Spinal cord (tissue), 10 donors: ENCODE measurements around the gene MSI2. TPM values are rescaled to one million over a fixed set of nuclear protein-coding genes. Genes with fewer than 3 reads are reported as not detected.

Experiments used
- DNase-seq, 6 donors: peaks; one replicate each; pipeline versions ENCODE4 v3.0.0 to v3.0.0-alpha.2; 2013 to 2015; ENCODE audit warnings: low spot score in 6 of 6, low read depth in 4 of 6
- H3K27ac ChIP-seq: one replicate; pipeline ENCODE4 v1.5.1; 2013; ENCODE audit warnings: low read depth, low read length, control low read depth
- H3K27me3 ChIP-seq: one replicate; pipeline ENCODE4 v1.6.1; 2013; ENCODE audit warnings: low read length; ENCODE audit not compliant: control insufficient read depth, insufficient read depth
- H3K36me3 ChIP-seq: one replicate; pipeline ENCODE4 v1.6.1; 2013; ENCODE audit warnings: low read length; ENCODE audit not compliant: control insufficient read depth, insufficient read depth
- H3K4me1 ChIP-seq: one replicate; pipeline ENCODE4 v1.6.1; 2013; ENCODE audit warnings: low read length; ENCODE audit not compliant: control insufficient read depth, insufficient read depth
- H3K4me3 ChIP-seq: one replicate; pipeline ENCODE4 v1.5.1; 2013; ENCODE audit warnings: low read depth, low read length, control low read depth
- H3K9me3 ChIP-seq: one replicate; pipeline ENCODE4 v1.6.1; 2013; ENCODE audit warnings: low read length; ENCODE audit not compliant: control insufficient read depth, insufficient read depth
- WGBS: methylation state at CpG from one replicate; pipeline ENCODE4 v1.1.5; 2013; ENCODE audit warnings: missing lambda C conversion rate; ENCODE audit not compliant: insufficient coverage; 5-methylcytosine and 5-hydroxymethylcytosine counted together
- polyA plus RNA-seq, 2 donors: library from polyadenylated mRNA; unstranded; fragments of 120-200 nt; gene quantifications; one replicate each; pipeline ENCODE4 v1.2.1, GENCODE V29; 2013; ENCODE audit not compliant: insufficient read length in 2 of 2
- total RNA-seq, 2 donors: library from RNA; depleted of rRNA in 1 of 2; stranded (reverse); fragments of 120-200 nt in 1 of 2; fragments of >200 nt in 1 of 2; gene quantifications; one replicate each; pipeline versions ENCODE4 v1.2.3 to v1.2.4, GENCODE V29; 2013 to 2014
- donor health status: healthy.

Gene MSI2
- total and polyA plus RNA-seq, 4 donors, result 92.8 to 167 (median 109) TPM

GRCh38 chr17:57415751-57416207 is 159.5 kb downstream of the MSI2 start:
- H3K4me1 ChIP-seq, result peaks cover 39% of the 10 kb centered on the region
- WGBS, result 27% methylated on average over 2 of the region's 3 CpGs

GRCh38 chr17:57416369-57416768 is 160.0 kb downstream of the MSI2 start:
- DNase-seq, result no peak
- 64% methylated on average over 3 of the region's 7 CpGs for WGBS
- Histone ChIP-seq H3K4me3 (no peak overlapping the region), H3K27ac (peak overlapping the region; percentile 80), H3K9me3 (no peaks in the 10 kb centered on the region), H3K4me1 (peaks cover 44% of the 10 kb centered on the region), H3K36me3 (peaks cover 8% of the 10 kb centered on the region), H3K27me3 (no peaks in the 10 kb centered on the region)

More at GRCh38 chr17:57415751-57416207, 159.5 kb downstream of the MSI2 start:
- DNase-seq, result peak in 4 of 6 donors; percentile 50 to 91 (median 67)
- H3K9me3 ChIP-seq, result no peaks in the 10 kb centered on the region
- H3K27ac ChIP-seq, result peak overlapping the region; percentile 80
- no peak overlapping the region for H3K4me3 ChIP-seq
- H3K36me3 ChIP-seq, result peaks cover 8% of the 10 kb centered on the region
- H3K27me3 ChIP-seq, result no peaks in the 10 kb centered on the region

DNA sequence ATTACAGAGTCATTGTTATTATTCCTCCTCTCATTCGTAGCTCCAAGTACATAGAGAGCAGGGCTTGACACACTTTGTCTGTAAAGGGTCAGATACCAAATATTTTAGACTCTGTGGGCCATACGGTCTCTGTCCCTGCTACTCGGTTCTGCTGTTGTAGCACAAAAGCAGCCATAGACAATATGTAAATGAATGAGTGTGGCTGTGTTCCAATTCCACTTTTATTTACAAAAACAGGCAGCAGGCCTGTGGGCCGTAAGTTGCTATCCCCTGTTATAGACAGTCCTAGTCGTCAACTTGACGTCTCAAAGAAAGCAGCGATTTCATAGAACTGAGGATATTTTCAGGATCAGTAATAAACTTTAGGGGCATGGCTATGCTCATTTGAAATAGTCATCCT is 161.6 kb downstream of the MSI2 start:
- peak in 2 of 6 donors; percentile 68 to 75 for DNase-seq
- Histone ChIP-seq H3K27me3 (no peaks in the 10 kb centered on the region), H3K4me1 (peaks cover 47% of the 10 kb centered on the region), H3K4me3 (no peak overlapping the region), H3K36me3 (peaks cover 8% of the 10 kb centered on the region), H3K27ac (no peak overlapping the region), H3K9me3 (no peaks in the 10 kb centered on the region)
- WGBS, result 57% methylated on average over 1 of the region's 7 CpGs

DNA sequence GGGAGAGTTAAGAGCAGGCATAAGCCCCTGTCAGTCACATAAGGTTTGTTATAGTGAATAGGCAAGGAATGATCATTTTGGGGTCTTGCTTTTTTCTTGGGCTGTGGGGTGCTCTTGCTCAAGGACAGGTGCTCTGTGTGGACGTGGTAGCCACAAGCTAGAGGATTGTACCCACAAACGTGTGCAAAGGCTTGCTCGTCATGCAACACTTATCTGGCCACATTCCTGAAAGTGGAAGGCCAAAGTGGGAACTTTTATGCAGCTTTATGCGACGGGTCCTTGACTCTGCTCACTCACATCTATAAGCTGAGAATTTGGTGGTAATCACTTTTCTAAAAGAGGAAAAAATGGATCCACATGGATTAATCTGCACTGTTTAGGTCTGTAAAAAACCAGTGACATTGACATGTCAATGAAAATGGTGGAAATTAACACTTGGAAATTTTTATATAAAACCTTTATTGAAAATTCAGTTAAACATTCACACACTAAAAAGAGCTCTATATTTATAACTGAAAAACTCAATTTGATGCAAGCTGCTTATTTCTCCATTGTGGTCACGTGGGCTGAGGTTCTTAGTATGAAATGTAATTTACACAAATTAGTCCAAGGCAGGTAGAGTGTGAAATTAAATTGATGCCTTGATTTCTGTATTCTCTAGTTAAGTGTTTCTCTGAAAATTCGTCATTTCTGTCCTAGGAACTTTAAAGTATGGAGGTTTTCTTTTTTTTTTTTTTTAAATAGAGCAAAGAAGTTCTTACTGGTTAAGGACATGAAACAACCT is 162.3 kb downstream of the MSI2 start:
- peaks cover 47% of the 10 kb centered on the region for H3K4me1 ChIP-seq
- H3K4me3 ChIP-seq, result no peak overlapping the region
- H3K36me3 ChIP-seq, result peaks cover 8% of the 10 kb centered on the region
- H3K27ac ChIP-seq, result no peak overlapping the region
- H3K9me3 ChIP-seq, result no peaks in the 10 kb centered on the region
- DNase-seq, result peak in 1 of 6 donors; percentile 59
- no peaks in the 10 kb centered on the region for H3K27me3 ChIP-seq
- 27% methylated on average over 3 of the region's 7 CpGs for WGBS

DNA sequence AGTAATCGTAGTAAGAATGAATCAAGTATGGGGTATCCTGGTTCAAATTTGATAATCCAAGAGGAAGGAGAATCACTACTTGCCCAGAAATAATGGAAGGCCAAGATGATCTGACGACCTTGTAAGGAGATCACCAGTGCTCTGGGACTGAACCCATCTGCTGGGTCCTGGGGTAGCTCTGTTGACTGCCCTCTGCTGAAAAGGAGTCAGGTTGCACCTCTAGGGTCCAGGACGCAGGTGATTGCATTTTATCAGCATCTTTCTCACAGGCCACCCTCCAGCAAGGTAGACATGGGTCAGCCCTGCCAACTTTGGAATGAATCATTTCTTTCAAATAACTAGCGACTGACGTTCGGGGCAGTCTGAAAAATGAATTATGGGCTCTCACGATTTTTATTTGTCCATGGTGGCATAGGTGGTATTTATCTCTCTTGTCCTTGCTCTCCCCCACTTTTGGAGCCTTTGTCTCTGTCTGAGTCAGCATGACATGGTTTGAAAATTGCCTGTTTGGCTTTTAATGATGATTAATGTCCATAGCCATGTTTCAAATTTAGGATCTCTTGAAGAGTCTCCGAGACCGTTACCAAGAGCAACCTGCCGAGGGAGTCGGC is 163.7 kb downstream of the MSI2 start:
- DNase-seq, result no peak
- Histone ChIP-seq H3K4me1 (peaks cover 44% of the 10 kb centered on the region), H3K27ac (peak overlapping the region; percentile 85), H3K27me3 (no peaks in the 10 kb centered on the region), H3K36me3 (peaks cover 10% of the 10 kb centered on the region), H3K9me3 (no peaks in the 10 kb centered on the region), H3K4me3 (no peak overlapping the region)
- WGBS, result 84% methylated on average over 8 of the region's 11 CpGs

DNA sequence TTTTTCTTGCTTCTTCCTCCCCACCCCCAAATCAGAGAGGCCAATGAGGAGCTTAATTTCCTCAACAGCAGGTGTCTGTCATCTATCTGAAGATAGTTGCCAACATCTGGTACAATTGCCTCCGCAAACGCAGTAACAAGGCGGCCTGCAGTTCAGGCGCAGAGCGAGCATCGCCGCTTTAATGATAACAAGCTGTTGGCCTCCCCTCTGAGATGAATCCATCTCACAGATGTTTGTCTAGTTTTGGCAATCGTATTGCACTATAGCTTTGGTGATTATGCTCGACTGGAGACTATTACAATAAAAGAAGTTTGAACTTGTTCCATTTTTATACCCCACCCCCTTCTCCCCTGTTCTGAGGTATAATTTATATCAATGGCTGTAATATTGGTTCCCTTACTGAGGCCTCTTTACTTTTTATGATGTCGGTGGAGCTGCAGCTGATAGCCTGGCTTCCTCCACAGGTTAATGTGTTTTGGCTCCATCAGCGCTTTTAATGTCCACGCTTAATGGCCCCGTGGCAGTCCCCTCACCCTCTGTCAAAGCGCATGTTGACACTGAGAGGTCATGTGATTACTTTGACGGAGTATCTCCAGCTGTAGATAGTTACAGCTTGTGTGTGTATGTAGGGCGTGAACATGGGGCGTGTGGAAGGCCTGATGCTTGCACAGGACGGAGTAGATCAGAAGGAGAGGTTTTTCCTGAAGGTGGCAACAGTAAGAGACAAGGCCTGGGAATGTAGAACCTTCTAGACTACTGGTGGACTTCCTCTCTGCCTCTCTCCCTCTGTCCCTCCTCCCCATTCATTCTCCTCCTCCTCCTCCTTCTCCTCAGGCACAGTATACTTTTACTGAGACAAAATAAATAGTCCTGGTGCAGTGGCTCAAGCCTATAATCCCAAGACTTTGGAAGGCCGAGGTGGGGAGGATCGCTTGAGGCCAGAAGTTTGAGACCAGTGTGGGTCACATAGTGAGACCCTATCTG is 164.7 kb downstream of the MSI2 start:
- Histone ChIP-seq H3K36me3 (peaks cover 10% of the 10 kb centered on the region), H3K9me3 (no peaks in the 10 kb centered on the region), H3K27ac (peak overlapping the region; percentile 85), H3K4me1 (peaks cover 36% of the 10 kb centered on the region), H3K27me3 (no peaks in the 10 kb centered on the region), H3K4me3 (no peak overlapping the region)
- 66% methylated on average over 11 of the region's 20 CpGs for WGBS
- peak in 2 of 6 donors; percentile 72 to 94 for DNase-seq

GRCh38 chr17:57422574-57423164 is 166.3 kb downstream of the MSI2 start:
- Histone ChIP-seq H3K4me3 (no peak overlapping the region), H3K36me3 (peaks cover 10% of the 10 kb centered on the region), H3K9me3 (no peaks in the 10 kb centered on the region), H3K4me1 (peaks cover 21% of the 10 kb centered on the region), H3K27ac (no peak overlapping the region), H3K27me3 (no peaks in the 10 kb centered on the region)
- DNase-seq, result no peak
- WGBS, result 92% methylated on average over 5 of the region's 9 CpGs

DNA sequence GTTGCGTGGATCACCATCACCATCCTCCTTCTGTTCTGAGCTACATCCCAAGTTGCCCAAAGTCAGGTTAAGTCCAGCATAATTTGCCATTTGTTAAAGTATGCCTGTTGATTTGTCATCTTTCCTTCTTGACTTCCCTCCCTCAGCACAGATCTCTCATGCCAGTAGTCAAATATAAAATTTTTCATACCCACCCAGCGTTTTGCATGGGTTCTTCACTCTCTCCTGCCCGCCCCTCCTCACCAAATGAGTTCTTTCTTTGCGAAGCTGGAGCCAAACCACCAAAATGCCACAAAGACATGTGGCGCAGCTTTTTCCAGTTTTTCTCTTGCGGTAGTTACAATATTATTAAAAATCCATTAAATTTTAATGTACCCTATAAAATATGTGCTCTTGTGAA is 167.2 kb downstream of the MSI2 start:
- peaks cover 21% of the 10 kb centered on the region for H3K4me1 ChIP-seq
- peaks cover 10% of the 10 kb centered on the region for H3K36me3 ChIP-seq
- WGBS, result 81% methylated on average over 3 of the region's 6 CpGs
- no peak overlapping the region for H3K27ac ChIP-seq
- H3K9me3 ChIP-seq, result no peaks in the 10 kb centered on the region
- H3K27me3 ChIP-seq, result no peaks in the 10 kb centered on the region
- H3K4me3 ChIP-seq, result no peak overlapping the region
- DNase-seq, result no peak

GRCh38 chr17:57424273-57424672 is 167.9 kb downstream of the MSI2 start:
- peaks cover 21% of the 10 kb centered on the region for H3K4me1 ChIP-seq
- WGBS, result 83% methylated on average over 1 of the region's 2 CpGs

More at GRCh38 chr17:57424273-57424672, 167.9 kb downstream of the MSI2 start:
- Histone ChIP-seq H3K4me3 (no peak overlapping the region), H3K36me3 (peaks cover 10% of the 10 kb centered on the region), H3K9me3 (no peaks in the 10 kb centered on the region), H3K27me3 (no peaks in the 10 kb centered on the region), H3K27ac (no peak overlapping the region)
- DNase-seq, result no peak
